GM18909 (cell line): ENCODE results near the gene TNFAIP8L1.

Experiments
- ATAC-seq: cut with Tn5 transposase; IDR thresholded peaks from one replicate; pipeline ENCODE4 v1.9.1; 2021; ENCODE audit warnings: mild to moderate bottlenecking; ENCODE audit not compliant: unreplicated experiment, poor library complexity

The TNFAIP8L1 gene

GRCh38 chr19:4606921-4607678 lies 32.2 kb upstream of the TNFAIP8L1 start:
- no peak for ATAC-seq

- no peak for ATAC-seq
Observed at GRCh38 chr19:4609878-4610511, 29.3 kb upstream of the TNFAIP8L1 start.

GRCh38 chr19:4613254-4613751 lies 26.0 kb upstream of the TNFAIP8L1 start:
- no peak for ATAC-seq

GRCh38 chr19:4618019-4618418 lies 21.3 kb upstream of the TNFAIP8L1 start:
- ATAC-seq, result no peak

GRCh38 chr19:4619668-4620294 lies 19.5 kb upstream of the TNFAIP8L1 start:
- no peak for ATAC-seq

GRCh38 chr19:4620675-4621074 lies 18.6 kb upstream of the TNFAIP8L1 start:
- no peak for ATAC-seq

- ATAC-seq, result no peak
Observed at GRCh38 chr19:4622695-4623421, 16.5 kb upstream of the TNFAIP8L1 start.

GRCh38 chr19:4624301-4624700 lies 15.0 kb upstream of the TNFAIP8L1 start:
- ATAC-seq, result no peak

GRCh38 chr19:4624733-4625362 lies 14.5 kb upstream of the TNFAIP8L1 start:
- no peak for ATAC-seq

- ATAC-seq, result no peak
Observed at GRCh38 chr19:4633140-4633967, 6.0 kb upstream of the TNFAIP8L1 start.

- no peak for ATAC-seq
Observed at GRCh38 chr19:4635754-4636116, 3.6 kb upstream of the TNFAIP8L1 start.

- peak; percentile 28 for ATAC-seq
Observed at GRCh38 chr19:4636151-4636717, 3.1 kb upstream of the TNFAIP8L1 start.

GRCh38 chr19:4636761-4637160 lies 2.6 kb upstream of the TNFAIP8L1 start:
- no peak for ATAC-seq

GRCh38 chr19:4638317-4638716 lies 999 bp upstream of the TNFAIP8L1 start:
- ATAC-seq, result no peak

GRCh38 chr19:4639531-4640246 lies 373 bp downstream of the TNFAIP8L1 start:
- peak; percentile 22 for ATAC-seq

GRCh38 chr19:4640247-4641000 lies 1.1 kb downstream of the TNFAIP8L1 start:
- ATAC-seq, result no peak

- ATAC-seq, result no peak
Observed at GRCh38 chr19:4641132-4641531, 1.8 kb downstream of the TNFAIP8L1 start.

GRCh38 chr19:4642625-4643024 lies 3.3 kb downstream of the TNFAIP8L1 start:
- ATAC-seq, result no peak
